ENCODE results near the gene ODC1.

GRCh38 chr2:10422732-10423399 lies 25.3 kb downstream of the ODC1 start:
- TF ChIP-seq ZNF704 (tag by site-specific recombination; IDR thresholded peaks at IDR 0.05) = no peak
- TF ChIP-seq ZNF394 (tag by site-specific recombination; IDR thresholded peaks at IDR 0.05; ENCODE audit: borderline replicate concordance) = no peak
- TF ChIP-seq ZNF561 (tag by site-specific recombination; IDR thresholded peaks at IDR 0.05; ENCODE audit: borderline replicate concordance) = no peak
- no peak for TF ChIP-seq ZNF26 (tag by site-specific recombination; IDR thresholded peaks at IDR 0.05)
- no peak for TF ChIP-seq ZNF24 (tag by site-specific recombination; IDR thresholded peaks at IDR 0.05)
- TF ChIP-seq CTCF (tag by site-specific recombination; IDR thresholded peaks at IDR 0.05) = no peak
- TF ChIP-seq ZNF132 (tag by site-specific recombination; IDR thresholded peaks at IDR 0.05; ENCODE audit: borderline replicate concordance) = no peak
